Pancreas (tissue), 10 donors: ENCODE results near the gene NRCAM. TPM values are rescaled to one million over a fixed set of nuclear protein-coding genes. Genes with fewer than 3 reads are reported as not detected.

Experiments
- ATAC-seq, 4 donors: fragments of 200-7000 bp; cut with Tn5 transposase; one replicate each; pipeline versions ENCODE4 v1.8.0 to v1.9.1; 2020; ENCODE audit warnings: mild to moderate bottlenecking in 4 of 4, moderate library complexity in 4 of 4
- DNase-seq, 6 donors: peaks; one replicate each; pipeline ENCODE4 v3.0.0-alpha.2; 2020
- FAIRE-seq: peaks from 2 replicates; lab custom pipeline; 2012; peaks lifted over from hg19 to GRCh38; lab: Jason Lieb, UNC
- H3K27ac ChIP-seq, 4 donors: fragments of 200-600 bp; sonication (generic); 1 replicate in 3 of 4; 2 replicates in 1 of 4; pipeline versions ENCODE4 v1.5.0 to v1.8.0; 2020
- H3K27me3 ChIP-seq, 4 donors: fragments of 200-600 bp; one replicate each; pipeline ENCODE4 v1.8.0; 2021
- H3K36me3 ChIP-seq, 3 donors: fragments of 200-600 bp; sonication (generic) in 1 of 3; one replicate each; pipeline versions ENCODE4 v1.5.0 to v1.8.0; 2020 to 2021
- H3K4me1 ChIP-seq, 3 donors: fragments of 200-600 bp; one replicate each; pipeline ENCODE4 v1.8.0; 2021
- H3K4me3 ChIP-seq, 4 donors: fragments of 200-600 bp; sonication (generic) in 2 of 4; one replicate each; pipeline versions ENCODE4 v1.5.0 to v1.8.0; 2020 to 2021
- H3K9me3 ChIP-seq, 4 donors: fragments of 200-600 bp; one replicate each; pipeline ENCODE4 v1.8.0; 2021
- CTCF ChIP-seq, 4 donors: fragments of 200-600 bp; sonication (generic) in 3 of 4; IDR thresholded peaks; one replicate each; pipeline versions ENCODE4 v1.5.0 to v1.8.0; 2021; ENCODE audit warnings: antibody characterized with exemption in 4 of 4
- WGBS, 2 donors: extraction: QIAGEN DNeasy Blood & Tissue Kit; methylation state at CpG; one replicate each; pipeline ENCODE4 v1.1.7; 2013; 5-methylcytosine and 5-hydroxymethylcytosine counted together
- intact Hi-C, 3 donors: fragments of 100-400 bp; cut with DNase I; formaldehyde crosslinking; loops; one replicate each; pipeline versions ENCODE4 v1.11.1 to v1.14.2; 2022
- polyA plus RNA-seq, 2 donors: library from polyadenylated mRNA; stranded (reverse); fragments of 200-250 nt; gene quantifications; one replicate each; pipeline ENCODE4 v1.2.3, GENCODE V29; 2013
- total RNA-seq, 6 donors: library from RNA; stranded (reverse); fragmentation: NEBNext Ultra II Directional in 4 of 6; extraction: Animal tissue kit (Norgen Biotek cat#: 25700) in 4 of 6; gene quantifications; one replicate each; pipeline versions ENCODE4 v1.2.1 to v1.2.4, GENCODE V29; 2021 to 2023
- donor health status: healthy with polysubstance abuse.
- donor health status: DM: no; HTN: no; CAD: no; lungs with moderate emphysema.
- donor health status: DM: no; HTN: no; CAD: no.
- donor health status: control.
- donor health status: control.
- donor health status: Bipolar disorder and iron deficiency.
- donor health status: DM: yes; HTN: yes; CAD: no.
- donor health status: DM: no; HTN: no; CAD: no.
- donor health status: DM: no; HTN: no; CAD: no.
- donor health status: DM: yes; HTN: yes; CAD: no.

The NRCAM gene
- total and polyA plus RNA-seq, 8 donors = 14.1 to 53.6 (median 40.4) TPM

- Histone ChIP-seq H3K9me3 (no peaks in the 10 kb centered on the region), H3K27ac (no peak overlapping the region), H3K4me3 (no peak overlapping the region), H3K27me3 (no peaks in the 10 kb centered on the region), H3K4me1 (no peaks in the 10 kb centered on the region), H3K36me3 (no peaks in the 10 kb centered on the region)
- no peak for DNase-seq
- TF ChIP-seq CTCF (IDR thresholded peaks at IDR 0.05) = no peak
- FAIRE-seq = no peak
- intact Hi-C loops = no loop called here
- WGBS, 2 donors = 98 to 100% methylated on average over 1 of the region's 1 CpG
- ATAC-seq = no peak
Observed at GRCh38 chr7:108134486-108134885, 321.8 kb downstream of the NRCAM start.

DNA sequence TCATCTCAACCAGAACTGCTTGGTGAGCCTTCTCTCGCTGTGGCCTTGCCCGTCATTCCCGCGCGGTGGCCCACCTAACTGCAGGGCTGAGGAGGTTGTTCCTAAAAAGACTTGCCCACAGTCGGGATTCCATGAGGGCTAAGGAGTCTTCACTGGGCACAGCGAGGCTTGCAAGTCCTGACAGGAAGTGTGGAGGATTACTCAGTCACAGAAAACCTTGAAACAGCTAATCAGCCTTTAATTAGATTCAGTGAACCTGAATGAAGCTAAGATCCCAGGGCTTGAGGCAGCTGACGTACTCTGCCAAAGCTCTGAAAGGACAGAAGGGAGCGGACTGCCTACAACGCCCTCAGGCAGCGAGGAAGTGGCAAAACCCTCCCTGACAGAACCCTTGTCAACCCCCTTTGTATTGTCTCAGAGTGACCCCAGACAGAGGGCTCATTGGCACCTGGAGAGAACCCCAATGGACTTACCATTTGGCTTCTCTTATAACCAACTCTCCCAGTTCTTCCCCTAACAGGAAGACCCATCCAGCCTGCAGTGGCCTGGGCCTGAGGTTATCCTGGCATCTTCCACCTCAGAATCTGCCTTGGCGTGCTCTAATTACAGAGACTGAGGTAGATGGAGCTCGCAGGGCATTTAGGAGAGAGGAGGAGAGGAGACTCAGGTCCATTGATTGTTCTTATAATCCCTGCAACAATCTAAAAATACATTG, 323.5 kb downstream of the NRCAM start:
- ATAC-seq (no peak), DNase-seq (no peak), FAIRE-seq (no peak)
- WGBS, 2 donors = 94 to 96% methylated on average over 13 of the region's 13 CpGs
- H3K4me1 ChIP-seq = no peaks in the 10 kb centered on the region
- H3K4me3 ChIP-seq = no peak overlapping the region
- no peaks in the 10 kb centered on the region for H3K9me3 ChIP-seq
- no peaks in the 10 kb centered on the region for H3K27me3 ChIP-seq
- TF ChIP-seq CTCF (IDR thresholded peaks at IDR 0.05) = no peak
- no peaks in the 10 kb centered on the region for H3K36me3 ChIP-seq
- H3K27ac ChIP-seq = no peak overlapping the region
- intact Hi-C loops = no loop called here

DNA sequence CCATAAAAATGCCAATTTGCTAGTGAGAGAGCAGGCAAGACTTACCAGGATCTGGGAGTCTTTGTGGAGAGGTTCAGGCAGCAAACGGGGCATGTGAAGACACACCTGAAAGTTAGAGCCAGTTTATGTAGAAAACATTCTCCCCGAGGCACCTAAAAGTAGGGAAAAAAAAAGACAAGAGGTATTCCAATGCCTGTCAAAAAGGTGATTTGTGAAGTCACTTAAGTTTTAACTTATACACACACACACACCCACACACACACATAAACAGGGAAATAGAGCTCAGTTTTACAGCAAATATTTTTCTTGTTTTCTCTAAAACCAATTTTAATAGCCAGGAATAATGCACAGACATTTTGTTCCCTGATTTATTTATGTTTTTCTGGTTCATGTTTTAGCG, 326.0 kb downstream of the NRCAM start, which contains the start of gene LAMB4:
TSS of gene LAMB4 (minus strand) at position 101 of the 400 bp plus-strand sequence. CDS start 7,197 bp downstream, outside the sequence.
- Histone ChIP-seq H3K9me3 (no peaks in the 10 kb centered on the region), H3K27ac (no peak within 1 kb of the TSS), H3K4me1 (no peaks in the 10 kb centered on the region), H3K27me3 (no peaks in the 10 kb centered on the region), H3K36me3 (no peaks in the 10 kb centered on the region), H3K4me3 (no peak within 1 kb of the TSS)
- WGBS, 2 donors = 85 to 94% methylated on average over 3 of the region's 3 CpGs
- TF ChIP-seq CTCF (IDR thresholded peaks at IDR 0.05) = no peak
- ATAC-seq (no peak), DNase-seq (no peak), FAIRE-seq (no peak)
- intact Hi-C loops = no loop called here

DNA sequence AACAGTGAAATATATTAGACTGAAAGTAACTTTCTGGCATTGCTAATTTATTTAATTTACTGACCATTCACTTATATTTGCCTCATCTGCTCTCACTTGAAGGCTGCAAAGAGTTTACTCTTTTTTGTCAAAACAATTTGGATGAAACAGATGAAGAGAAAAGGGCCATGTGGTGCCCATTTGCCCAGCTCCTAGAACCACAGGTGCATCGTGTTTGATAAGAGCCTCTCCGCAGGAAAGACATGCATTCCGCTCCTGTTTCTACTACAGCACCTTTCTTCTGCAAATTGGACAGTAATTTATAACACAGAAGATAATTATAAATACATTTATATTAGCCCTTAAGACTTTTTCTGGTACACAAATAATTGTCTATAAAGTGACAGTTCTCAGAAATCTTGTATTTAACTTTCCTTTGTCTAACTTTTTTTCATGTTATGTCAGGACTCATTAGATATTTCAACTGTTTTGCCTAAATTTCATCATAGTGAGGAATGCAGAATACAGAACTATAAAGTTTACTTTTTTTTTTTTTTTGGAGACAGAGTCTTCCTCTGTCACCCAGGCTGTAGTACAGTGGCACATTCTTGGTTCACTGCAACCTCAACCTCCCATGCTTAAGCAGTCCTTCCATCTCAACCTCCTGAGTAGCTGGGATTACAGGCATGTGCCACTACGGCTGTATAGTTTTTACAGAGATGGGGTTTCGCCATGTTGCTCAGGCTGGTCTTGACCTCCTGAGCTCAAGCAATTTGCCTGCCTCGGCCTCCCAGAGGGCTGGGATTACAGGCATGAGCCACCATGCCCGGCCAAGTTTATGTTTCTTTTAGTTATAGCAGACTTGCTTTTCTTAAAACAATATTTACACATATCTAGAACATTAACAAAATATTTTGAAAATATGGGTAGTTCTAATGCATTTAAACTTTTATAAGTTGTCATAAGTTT, 326.9 kb downstream of the NRCAM start:
- Histone ChIP-seq H3K9me3 (no peaks in the 10 kb centered on the region), H3K27me3 (no peaks in the 10 kb centered on the region), H3K4me1 (no peaks in the 10 kb centered on the region), H3K27ac (no peak overlapping the region), H3K4me3 (no peak overlapping the region), H3K36me3 (no peaks in the 10 kb centered on the region)
- 87 to 94% methylated on average over 7 of the region's 7 CpGs for WGBS, 2 donors
- intact Hi-C loops = no loop called here
- FAIRE-seq (no peak), ATAC-seq (no peak), DNase-seq (no peak)
- no peak for TF ChIP-seq CTCF (IDR thresholded peaks at IDR 0.05)
